Measurements from ENCODE around the gene GNG4.

GNG4 gene

DNA sequence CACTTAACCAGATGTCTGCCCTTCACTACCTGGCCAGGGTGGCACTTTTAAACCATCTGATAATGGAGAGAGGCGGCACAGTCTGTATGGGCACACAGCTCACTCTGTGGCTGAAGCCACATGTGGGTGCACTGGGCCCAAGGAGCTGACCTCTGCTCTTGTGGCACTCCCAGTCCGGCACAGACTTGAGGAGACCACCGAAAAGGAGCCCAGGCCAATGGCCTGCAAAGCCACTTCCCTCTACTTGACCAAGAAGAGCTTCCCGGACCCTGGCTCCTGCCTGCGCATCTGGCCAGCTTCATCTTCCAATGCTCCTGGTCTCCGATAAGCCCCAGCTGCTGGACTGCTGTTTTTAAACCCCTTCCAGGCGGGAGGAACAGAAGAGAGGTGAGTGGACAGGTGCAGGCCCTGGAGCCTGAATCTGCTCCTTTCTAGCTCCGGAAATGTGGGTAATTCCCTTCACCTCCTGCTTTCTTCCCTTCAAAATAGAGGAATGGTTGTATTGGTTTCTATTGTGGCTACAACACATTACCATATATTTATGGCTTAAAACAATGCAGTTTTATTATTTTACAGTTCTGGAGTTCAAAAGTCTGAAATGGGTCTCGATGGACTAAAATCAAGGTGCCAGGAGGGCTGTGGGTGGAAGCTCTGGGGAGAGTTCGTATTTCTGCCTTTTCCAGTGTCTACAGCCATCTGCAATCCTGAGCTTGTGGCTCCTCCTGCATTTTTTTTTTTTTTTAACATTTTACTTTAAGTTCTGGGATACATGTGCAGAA is 11.6 kb downstream of the GNG4 start:
- H3K4me1 ChIP-seq = no peaks in the 10 kb centered on the region
- no peaks in the 10 kb centered on the region for H3K79me2 ChIP-seq
- no peak overlapping the region for H3K27ac ChIP-seq
- no peaks in the 10 kb centered on the region for H3K9me3 ChIP-seq (ENCODE audit: control insufficient read depth, low read length)
- H3K9ac ChIP-seq = no peak overlapping the region
- H2AFZ ChIP-seq = no peak overlapping the region
- TF ChIP-seq CTCF (IDR thresholded peaks at IDR 0.05) = no peak
- H3K36me3 ChIP-seq (ENCODE audit: control insufficient read depth, insufficient read depth, low read length) = no peaks in the 10 kb centered on the region
- no peak overlapping the region for H3K4me2 ChIP-seq (ENCODE audit: low read length)
- no peaks in the 10 kb centered on the region for H3K27me3 ChIP-seq (ENCODE audit: control insufficient read depth, insufficient read depth, low read length)
- H3K4me3 ChIP-seq (ENCODE audit: low read depth, low read length) = no peak overlapping the region

GRCh38 chr1:235635938-235636662 is 13.5 kb downstream of the GNG4 start:
- H3K36me3 ChIP-seq (ENCODE audit: control insufficient read depth, insufficient read depth, low read length) = no peaks in the 10 kb centered on the region
- H3K4me1 ChIP-seq = no peaks in the 10 kb centered on the region
- no peak for TF ChIP-seq CTCF (IDR thresholded peaks at IDR 0.05)
- no peaks in the 10 kb centered on the region for H3K27me3 ChIP-seq (ENCODE audit: control insufficient read depth, insufficient read depth, low read length)
- H3K27ac ChIP-seq = no peak overlapping the region
- H2AFZ ChIP-seq = no peak overlapping the region
- H3K79me2 ChIP-seq = no peaks in the 10 kb centered on the region
- H3K9ac ChIP-seq = no peak overlapping the region
- no peak overlapping the region for H3K4me2 ChIP-seq (ENCODE audit: low read length)
- no peaks in the 10 kb centered on the region for H3K9me3 ChIP-seq (ENCODE audit: control insufficient read depth, low read length)
- no peak overlapping the region for H3K4me3 ChIP-seq (ENCODE audit: low read depth, low read length)

GRCh38 chr1:235632506-235633401 is 16.8 kb downstream of the GNG4 start:
- no peaks in the 10 kb centered on the region for H3K27me3 ChIP-seq (ENCODE audit: control insufficient read depth, insufficient read depth, low read length)
- no peak overlapping the region for H3K27ac ChIP-seq
- H3K9me3 ChIP-seq (ENCODE audit: control insufficient read depth, low read length) = no peaks in the 10 kb centered on the region
- no peak overlapping the region for H3K4me2 ChIP-seq (ENCODE audit: low read length)
- H3K36me3 ChIP-seq (ENCODE audit: control insufficient read depth, insufficient read depth, low read length) = no peaks in the 10 kb centered on the region
- H3K9ac ChIP-seq = no peak overlapping the region
- no peak for TF ChIP-seq CTCF (IDR thresholded peaks at IDR 0.05)
- H3K4me1 ChIP-seq = no peaks in the 10 kb centered on the region
- H2AFZ ChIP-seq = no peak overlapping the region
- H3K79me2 ChIP-seq = no peaks in the 10 kb centered on the region
- H3K4me3 ChIP-seq (ENCODE audit: low read depth, low read length) = no peak overlapping the region

- no peak overlapping the region for H3K4me2 ChIP-seq (ENCODE audit: low read length)
- no peaks in the 10 kb centered on the region for H3K79me2 ChIP-seq
- no peak for TF ChIP-seq CTCF (IDR thresholded peaks at IDR 0.05)
- H3K9ac ChIP-seq = no peak overlapping the region
- no peaks in the 10 kb centered on the region for H3K4me1 ChIP-seq
- H2AFZ ChIP-seq = no peak overlapping the region
- H3K4me3 ChIP-seq (ENCODE audit: low read depth, low read length) = no peak overlapping the region
- no peak overlapping the region for H3K27ac ChIP-seq
- H3K27me3 ChIP-seq (ENCODE audit: control insufficient read depth, insufficient read depth, low read length) = no peaks in the 10 kb centered on the region
- no peaks in the 10 kb centered on the region for H3K9me3 ChIP-seq (ENCODE audit: control insufficient read depth, low read length)
- no peaks in the 10 kb centered on the region for H3K36me3 ChIP-seq (ENCODE audit: control insufficient read depth, insufficient read depth, low read length)
Measured at GRCh38 chr1:235631816-235632215, 17.8 kb downstream of the GNG4 start.

Measured in parathyroid adenoma (tissue), 2 donors.